ENCODE measurements around the gene CEACAM19. TPM values are rescaled to one million over a fixed set of nuclear protein-coding genes. Genes with fewer than 3 reads are reported as not detected.
"Not testable (repeated sequence)": the region's sequence is repeated elsewhere in the genome, so short reads cannot be mapped to it uniquely, and the experiment has no call there.

Gene CEACAM19
- total RNA-seq, 2 experiments from 2014 or later = 0.31 to 0.57 TPM

- no peak for DNase-seq
- Mint-ChIP-seq H3K9me3 (no peaks in the 10 kb centered on the region), H3K36me3 (no peaks in the 10 kb centered on the region), H3K27ac (no peak within 1 kb of the TSS), H3K27me3 (no peaks in the 10 kb centered on the region), H3K4me1 (ENCODE audit: low read depth) (peaks cover 6% of the 10 kb centered on the region), H3K4me3 (no peak within 1 kb of the TSS)
- intact Hi-C loops (cut with micrococcal nuclease) = no loop called here
- ChIA-PET CTCF (no interaction called here), POLR2A (no interaction called here)
Observed at GRCh38 chr19:44698492-44699201, 27.4 kb downstream of the CEACAM19 start, which contains the start of gene CEACAM16. Gene CEACAM16 (plus strand): TSS chr19:44699151. CDS start chr19:44701457, 2,306 bp downstream.

GRCh38 chr19:44700547-44700946 is 29.3 kb downstream of the CEACAM19 start:
- H3K9me3 Mint-ChIP-seq = no peaks in the 10 kb centered on the region
- H3K4me1 Mint-ChIP-seq (ENCODE audit: low read depth) = no peaks in the 10 kb centered on the region
- H3K27ac Mint-ChIP-seq = no peak overlapping the region
- no peak overlapping the region for H3K4me3 Mint-ChIP-seq
- no peaks in the 10 kb centered on the region for H3K27me3 Mint-ChIP-seq
- intact Hi-C loops (cut with micrococcal nuclease) = no loop called here
- ChIA-PET POLR2A (no interaction called here), CTCF (interaction anchor here (1.1 kb wide), 1 partner anchor 23 kb away, joined by 3 read pairs; no protein-coding TSS in a partner anchor)
- no peaks in the 10 kb centered on the region for H3K36me3 Mint-ChIP-seq
- no peak for DNase-seq

- CTCF ChIA-PET = no interaction called here
- H3K27me3 Mint-ChIP-seq = no peaks in the 10 kb centered on the region
- H3K9me3 Mint-ChIP-seq = no peaks in the 10 kb centered on the region
- H3K4me3 Mint-ChIP-seq = no peak overlapping the region
- DNase-seq = no peak
- H3K4me1 Mint-ChIP-seq (ENCODE audit: low read depth) = no peaks in the 10 kb centered on the region
- intact Hi-C loops (cut with micrococcal nuclease) = no loop called here
- POLR2A ChIA-PET = no interaction called here
- H3K36me3 Mint-ChIP-seq = no peaks in the 10 kb centered on the region
- no peak overlapping the region for H3K27ac Mint-ChIP-seq
Observed at GRCh38 chr19:44701228-44701627, 29.9 kb downstream of the CEACAM19 start.

- Mint-ChIP-seq H3K27ac (no peak overlapping the region), H3K27me3 (no peaks in the 10 kb centered on the region), H3K4me3 (no peak overlapping the region), H3K36me3 (no peaks in the 10 kb centered on the region), H3K4me1 (ENCODE audit: low read depth) (no peaks in the 10 kb centered on the region), H3K9me3 (no peaks in the 10 kb centered on the region)
- CTCF ChIA-PET = interaction anchor here (0.6 to 1.6 kb wide), 4 partner anchors 13 to 139 kb away, joined by 3 to 5 read pairs (median 4); no protein-coding TSS in a partner anchor
- intact Hi-C loops (cut with micrococcal nuclease) = no loop called here
- POLR2A ChIA-PET = no interaction called here
- no peak for DNase-seq
Observed at GRCh38 chr19:44702551-44703176, 31.4 kb downstream of the CEACAM19 start.

GRCh38 chr19:44703336-44704078 is 32.2 kb downstream of the CEACAM19 start:
- DNase-seq = no peak
- ChIA-PET CTCF (interaction anchor here (1.5 to 1.6 kb wide), 2 partner anchors 14 to 20 kb away, joined by 4 to 5 read pairs; no protein-coding TSS in a partner anchor), POLR2A (no interaction called here)
- Mint-ChIP-seq H3K9me3 (no peaks in the 10 kb centered on the region), H3K4me1 (ENCODE audit: low read depth) (no peaks in the 10 kb centered on the region), H3K27me3 (no peaks in the 10 kb centered on the region), H3K36me3 (no peaks in the 10 kb centered on the region), H3K4me3 (no peak overlapping the region), H3K27ac (no peak overlapping the region)
- intact Hi-C loops (cut with micrococcal nuclease) = no loop called here

GRCh38 chr19:44704982-44705381 is 33.7 kb downstream of the CEACAM19 start:
- Mint-ChIP-seq H3K27me3 (no peaks in the 10 kb centered on the region), H3K4me3 (no peak overlapping the region), H3K9me3 (no peaks in the 10 kb centered on the region), H3K36me3 (no peaks in the 10 kb centered on the region), H3K27ac (no peak overlapping the region), H3K4me1 (ENCODE audit: low read depth) (no peaks in the 10 kb centered on the region)
- CTCF ChIA-PET = interaction anchor here (0.7 to 1.8 kb wide), 2 partner anchors 19 to 66 kb away, joined by 3 to 5 read pairs; no protein-coding TSS in a partner anchor
- POLR2A ChIA-PET = no interaction called here
- no peak for DNase-seq
- intact Hi-C loops (cut with micrococcal nuclease) = no loop called here

GRCh38 chr19:44705502-44706010 is 34.3 kb downstream of the CEACAM19 start:
- no peak for DNase-seq
- Mint-ChIP-seq H3K4me1 (ENCODE audit: low read depth) (no peaks in the 10 kb centered on the region), H3K9me3 (no peaks in the 10 kb centered on the region), H3K27ac (no peak overlapping the region), H3K27me3 (no peaks in the 10 kb centered on the region), H3K4me3 (no peak overlapping the region), H3K36me3 (no peaks in the 10 kb centered on the region)
- intact Hi-C loops (cut with micrococcal nuclease) = no loop called here
- ChIA-PET CTCF (interaction anchor here (1.8 kb wide), 1 partner anchor 65 kb away, joined by 5 read pairs; no protein-coding TSS in a partner anchor), POLR2A (no interaction called here)

GRCh38 chr19:44706506-44707236 is 35.4 kb downstream of the CEACAM19 start:
- ChIA-PET CTCF (interaction anchor here (1.4 to 3.1 kb wide), 3 partner anchors 17 to 64 kb away, joined by 4 to 13 read pairs (median 5); no protein-coding TSS in a partner anchor), POLR2A (no interaction called here)
- no peak for DNase-seq
- Mint-ChIP-seq H3K9me3 (no peaks in the 10 kb centered on the region), H3K27ac (no peak overlapping the region), H3K27me3 (no peaks in the 10 kb centered on the region), H3K4me3 (no peak overlapping the region), H3K36me3 (no peaks in the 10 kb centered on the region), H3K4me1 (ENCODE audit: low read depth) (no peaks in the 10 kb centered on the region)
- intact Hi-C loops (cut with micrococcal nuclease) = no loop called here

GRCh38 chr19:44707794-44708193 is 36.5 kb downstream of the CEACAM19 start:
- H3K4me1 Mint-ChIP-seq (ENCODE audit: low read depth) = no peaks in the 10 kb centered on the region
- ChIA-PET CTCF (interaction anchor here (1.4 to 3.1 kb wide), 3 partner anchors 16 to 137 kb away, joined by 4 to 13 read pairs (median 6); no protein-coding TSS in a partner anchor), POLR2A (no interaction called here)
- DNase-seq = no peak
- H3K27me3 Mint-ChIP-seq = no peaks in the 10 kb centered on the region
- no peak overlapping the region for H3K27ac Mint-ChIP-seq
- no peaks in the 10 kb centered on the region for H3K36me3 Mint-ChIP-seq
- intact Hi-C loops (cut with micrococcal nuclease) = no loop called here
- H3K4me3 Mint-ChIP-seq = no peak overlapping the region
- H3K9me3 Mint-ChIP-seq = no peaks in the 10 kb centered on the region

GRCh38 chr19:44708940-44709339 is 37.7 kb downstream of the CEACAM19 start:
- Mint-ChIP-seq H3K27ac (no peak overlapping the region), H3K4me3 (no peak overlapping the region), H3K9me3 (no peaks in the 10 kb centered on the region), H3K4me1 (ENCODE audit: low read depth) (no peaks in the 10 kb centered on the region), H3K27me3 (no peaks in the 10 kb centered on the region), H3K36me3 (no peaks in the 10 kb centered on the region)
- ChIA-PET POLR2A (no interaction called here), CTCF (interaction anchor here (1.4 to 3.1 kb wide), 2 partner anchors 15 to 136 kb away, joined by 6 to 13 read pairs; no protein-coding TSS in a partner anchor)
- DNase-seq = no peak
- intact Hi-C loops (cut with micrococcal nuclease) = no loop called here

GRCh38 chr19:44709434-44710266 is 38.4 kb downstream of the CEACAM19 start:
- H3K27me3 Mint-ChIP-seq; H3K4me3 Mint-ChIP-seq; H3K27ac Mint-ChIP-seq; POLR2A ChIA-PET; H3K9me3 Mint-ChIP-seq; H3K36me3 Mint-ChIP-seq; H3K4me1 Mint-ChIP-seq (ENCODE audit: low read depth); intact Hi-C loops (cut with micrococcal nuclease); DNase-seq: not testable (repeated sequence)
- CTCF ChIA-PET = interaction anchor here (1.0 to 3.1 kb wide), 4 partner anchors 15 to 135 kb away, joined by 3 to 13 read pairs (median 4); no protein-coding TSS in a partner anchor
